Measurements from ENCODE around the gene NPL. TPM values are rescaled to one million over a fixed set of nuclear protein-coding genes. Genes with fewer than 3 reads are reported as not detected.
A peak's percentile ranks its signal among the peaks of the same experiment; 100 is the strongest.

NPL gene
- total RNA-seq, 4 donors from 2014 or later, result 4.6 to 7.2 (median 6.6) TPM

DNA sequence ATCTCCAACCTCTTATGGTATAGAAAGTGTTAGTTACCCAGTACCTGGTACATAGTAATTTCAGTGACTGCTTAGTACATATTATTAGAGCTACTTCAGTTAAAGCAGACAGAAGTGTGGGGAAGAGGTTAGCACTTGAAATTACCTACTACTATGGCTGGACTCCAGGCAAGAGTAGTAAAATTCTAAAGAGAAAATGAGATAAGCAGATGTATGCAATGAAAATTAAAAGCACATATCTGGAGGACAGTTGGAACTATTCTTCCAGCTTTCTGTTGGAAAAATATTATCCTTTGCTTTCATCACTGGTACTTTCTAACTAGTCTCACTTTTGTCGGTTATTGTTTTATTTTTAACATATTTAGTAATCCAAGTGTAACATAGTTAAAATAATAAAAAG is 73.3 kb downstream of the NPL start:
- H3K9me3 ChIP-seq, result no peaks in the 10 kb centered on the region
- no peaks in the 10 kb centered on the region for H3K4me1 ChIP-seq
- no peak for DNase-seq (ENCODE audit: extremely low spot score)
- TF ChIP-seq, protein P1, sequence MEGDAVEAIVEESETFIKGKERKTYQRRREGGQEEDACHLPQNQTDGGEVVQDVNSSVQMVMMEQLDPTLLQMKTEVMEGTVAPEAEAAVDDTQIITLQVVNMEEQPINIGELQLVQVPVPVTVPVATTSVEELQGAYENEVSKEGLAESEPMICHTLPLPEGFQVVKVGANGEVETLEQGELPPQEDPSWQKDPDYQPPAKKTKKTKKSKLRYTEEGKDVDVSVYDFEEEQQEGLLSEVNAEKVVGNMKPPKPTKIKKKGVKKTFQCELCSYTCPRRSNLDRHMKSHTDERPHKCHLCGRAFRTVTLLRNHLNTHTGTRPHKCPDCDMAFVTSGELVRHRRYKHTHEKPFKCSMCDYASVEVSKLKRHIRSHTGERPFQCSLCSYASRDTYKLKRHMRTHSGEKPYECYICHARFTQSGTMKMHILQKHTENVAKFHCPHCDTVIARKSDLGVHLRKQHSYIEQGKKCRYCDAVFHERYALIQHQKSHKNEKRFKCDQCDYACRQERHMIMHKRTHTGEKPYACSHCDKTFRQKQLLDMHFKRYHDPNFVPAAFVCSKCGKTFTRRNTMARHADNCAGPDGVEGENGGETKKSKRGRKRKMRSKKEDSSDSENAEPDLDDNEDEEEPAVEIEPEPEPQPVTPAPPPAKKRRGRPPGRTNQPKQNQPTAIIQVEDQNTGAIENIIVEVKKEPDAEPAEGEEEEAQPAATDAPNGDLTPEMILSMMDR (IDR thresholded peaks at IDR 0.05), result no peak
- TF ChIP-seq POLR2AphosphoS5 (IDR thresholded peaks at IDR 0.05), result no peak
- no peak for TF ChIP-seq EP300 (IDR thresholded peaks at IDR 0.05)
- no peak for TF ChIP-seq POLR2A (IDR thresholded peaks at IDR 0.05; ENCODE audit: low read depth)
- H3K27me3 ChIP-seq, result no peaks in the 10 kb centered on the region
- intact Hi-C loops (cut with DNase I), result no loop called here
- peaks cover 73 to 100% (median 96%) of the 10 kb centered on the region in 4 donors for H3K36me3 ChIP-seq
- H3K4me3 ChIP-seq, result no peak overlapping the region
- H3K27ac ChIP-seq (replicated peaks in 1 of 4), result no peak overlapping the region
- WGBS, result 96% methylated on average over 1 of the region's 1 CpG

DNA sequence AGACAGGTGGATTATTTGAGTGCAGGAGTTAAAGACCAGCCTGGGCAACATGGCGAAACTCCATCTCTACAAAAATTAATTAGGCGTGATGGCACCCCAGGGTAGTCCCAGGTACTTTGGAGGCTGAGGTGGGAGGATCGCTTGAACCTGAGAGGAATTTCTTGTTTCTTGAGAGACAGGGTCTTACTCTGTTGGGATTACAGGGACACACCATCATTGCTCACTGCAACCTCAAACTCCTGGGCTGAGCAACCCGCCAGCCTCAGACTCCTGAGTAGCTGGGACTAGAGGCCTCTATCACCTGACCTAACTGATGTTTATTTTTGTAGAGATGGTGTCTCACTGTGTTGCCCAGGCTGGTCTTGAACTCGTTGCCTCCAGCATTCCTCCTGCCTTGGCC is 74.4 kb downstream of the NPL start:
- Histone ChIP-seq H3K27ac (replicated peaks in 1 of 4) (no peak overlapping the region), H3K36me3 (peaks cover 73 to 100% (median 97%) of the 10 kb centered on the region in 4 donors), H3K4me3 (no peak overlapping the region), H3K27me3 (no peaks in the 10 kb centered on the region), H3K9me3 (no peaks in the 10 kb centered on the region), H3K4me1 (no peaks in the 10 kb centered on the region)
- TF ChIP-seq POLR2AphosphoS5 (IDR thresholded peaks at IDR 0.05) (no peak), EP300 (IDR thresholded peaks at IDR 0.05) (no peak), POLR2A (IDR thresholded peaks at IDR 0.05; ENCODE audit: low read depth) (no peak)
- TF ChIP-seq, protein P1 (IDR thresholded peaks at IDR 0.05), result no peak
- 92% methylated on average over 5 of the region's 5 CpGs for WGBS
- intact Hi-C loops (cut with DNase I), result no loop called here
- DNase-seq (ENCODE audit: extremely low spot score), result no peak

DNA sequence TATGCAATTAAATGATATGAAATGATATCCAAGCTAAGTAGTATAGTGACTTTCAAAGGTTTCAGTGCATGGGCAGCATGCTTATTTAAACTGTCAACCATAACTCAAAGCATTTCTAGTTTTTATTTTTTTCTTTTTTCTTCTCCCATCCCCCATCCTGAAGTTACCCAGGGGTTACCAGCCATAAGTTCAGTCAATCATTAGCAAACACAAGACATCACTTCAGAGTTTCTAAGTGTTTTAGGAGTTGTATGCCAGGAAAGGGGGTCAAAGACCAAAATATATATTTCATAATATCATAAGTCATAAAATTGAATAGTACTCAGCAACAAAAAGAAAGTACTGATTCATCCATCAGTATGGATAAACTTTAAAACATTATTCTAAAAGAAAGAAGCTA is 78.3 kb downstream of the NPL start:
- Histone ChIP-seq H3K27me3 (no peaks in the 10 kb centered on the region), H3K4me1 (no peaks in the 10 kb centered on the region), H3K9me3 (no peaks in the 10 kb centered on the region), H3K4me3 (no peak overlapping the region), H3K36me3 (peaks cover 72 to 100% (median 98%) of the 10 kb centered on the region in 4 donors), H3K27ac (replicated peaks in 1 of 4) (no peak overlapping the region)
- intact Hi-C loops (cut with DNase I), result no loop called here
- no peak for TF ChIP-seq POLR2AphosphoS5 (IDR thresholded peaks at IDR 0.05)
- DNase-seq (ENCODE audit: extremely low spot score), result no peak

DNA sequence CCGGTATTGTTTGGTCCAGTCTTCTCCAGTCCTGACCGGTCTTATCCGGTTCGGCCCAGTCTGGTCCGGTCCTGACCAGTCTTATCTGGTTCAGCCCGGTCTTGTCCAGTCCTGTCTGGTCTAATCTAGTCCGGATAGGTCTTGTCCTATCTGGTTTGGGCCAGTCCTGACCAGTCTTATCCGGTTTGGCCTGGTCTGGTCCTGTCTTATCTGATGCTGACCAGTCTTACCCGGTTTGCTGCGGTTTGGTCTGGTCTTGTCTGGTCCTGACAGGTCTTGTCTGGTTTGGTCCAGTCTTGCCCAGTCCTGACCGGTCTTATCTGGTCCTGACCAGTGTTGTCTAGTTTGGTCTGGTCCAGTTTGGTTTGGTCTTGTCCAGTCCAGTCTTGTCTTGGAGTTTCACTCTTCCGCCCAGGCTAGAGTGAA is 79.7 kb downstream of the NPL start:
- Histone ChIP-seq H3K4me1 (no peaks in the 10 kb centered on the region), H3K9me3 (no peaks in the 10 kb centered on the region), H3K4me3 (no peak overlapping the region), H3K27me3 (no peaks in the 10 kb centered on the region), H3K36me3 (peaks cover 78 to 100% (median 98%) of the 10 kb centered on the region in 4 donors), H3K27ac (replicated peaks in 1 of 4) (no peak overlapping the region)
- TF ChIP-seq POLR2A (IDR thresholded peaks at IDR 0.05; ENCODE audit: low read depth), result no peak
- TF ChIP-seq EP300 (IDR thresholded peaks at IDR 0.05), result no peak
- TF ChIP-seq POLR2AphosphoS5 (IDR thresholded peaks at IDR 0.05), result peak in 1 of 2 donors; percentile 38
- DNase-seq (ENCODE audit: extremely low spot score), result no peak
- intact Hi-C loops (cut with DNase I), result no loop called here
- 93% methylated on average over 12 of the region's 12 CpGs for WGBS

DNA sequence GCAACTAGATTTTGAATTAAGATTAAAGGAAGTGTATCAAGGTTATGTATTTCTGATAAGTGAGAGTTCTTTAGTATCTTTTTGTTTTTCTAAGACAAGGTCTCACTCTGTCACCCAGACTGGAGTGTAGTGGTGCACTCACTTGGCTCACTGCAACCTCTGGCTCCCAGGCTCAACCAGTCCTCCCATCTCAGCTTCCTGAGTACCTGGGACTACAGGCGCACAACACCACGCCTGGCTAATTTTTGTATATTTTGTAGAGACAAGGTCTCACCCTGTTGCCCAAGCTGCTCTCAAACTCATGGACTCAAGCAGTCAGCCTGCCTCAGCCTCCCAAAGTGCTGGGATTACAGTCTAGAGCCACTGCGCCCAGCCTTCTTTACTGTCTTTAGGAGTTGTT is 83.3 kb downstream of the NPL start:
- intact Hi-C loops (cut with DNase I), result no loop called here
- TF ChIP-seq POLR2A (IDR thresholded peaks at IDR 0.05; ENCODE audit: low read depth) (no peak), EP300 (IDR thresholded peaks at IDR 0.05) (no peak), POLR2AphosphoS5 (IDR thresholded peaks at IDR 0.05) (no peak)
- TF ChIP-seq, protein P1 (IDR thresholded peaks at IDR 0.05), result no peak
- 100% methylated on average over 3 of the region's 3 CpGs for WGBS
- no peaks in the 10 kb centered on the region for H3K9me3 ChIP-seq
- DNase-seq (ENCODE audit: extremely low spot score), result no peak
- H3K36me3 ChIP-seq, result peaks cover 82 to 100% (median 99%) of the 10 kb centered on the region in 4 donors
- H3K27me3 ChIP-seq, result no peaks in the 10 kb centered on the region
- H3K27ac ChIP-seq (replicated peaks in 1 of 4), result no peak overlapping the region
- no peaks in the 10 kb centered on the region for H3K4me1 ChIP-seq
- H3K4me3 ChIP-seq, result no peak overlapping the region

DNA sequence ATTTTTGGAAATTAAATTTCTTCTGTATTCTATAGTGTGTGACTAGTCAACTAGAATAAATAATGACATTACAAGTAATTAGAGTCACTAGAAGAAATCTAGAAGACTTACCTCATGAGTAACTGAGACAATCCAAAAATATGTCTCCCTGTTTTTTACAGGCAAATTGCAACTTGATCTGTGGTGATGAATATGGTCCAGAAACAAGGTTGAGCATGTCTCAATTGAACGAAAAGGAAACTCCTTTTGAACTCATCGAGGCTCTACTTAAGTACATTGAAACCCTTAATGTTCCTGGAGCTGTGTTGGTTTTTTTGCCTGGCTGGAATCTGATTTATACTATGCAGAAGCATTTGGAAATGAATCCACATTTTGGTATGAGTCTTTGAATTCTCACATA is 86.3 kb downstream of the NPL start:
- Histone ChIP-seq H3K4me3 (no peak overlapping the region), H3K9me3 (no peaks in the 10 kb centered on the region), H3K36me3 (peaks cover 91 to 100% (median 98%) of the 10 kb centered on the region in 4 donors), H3K27me3 (no peaks in the 10 kb centered on the region), H3K27ac (replicated peaks in 1 of 4) (no peak overlapping the region), H3K4me1 (no peaks in the 10 kb centered on the region)
- no peak for DNase-seq (ENCODE audit: extremely low spot score)
- WGBS, result 81% methylated on average over 2 of the region's 2 CpGs
- intact Hi-C loops (cut with DNase I), result no loop called here
- TF ChIP-seq, protein P1 (IDR thresholded peaks at IDR 0.05), result no peak
- no peak for TF ChIP-seq EP300 (IDR thresholded peaks at IDR 0.05)
- no peak for TF ChIP-seq POLR2A (IDR thresholded peaks at IDR 0.05; ENCODE audit: low read depth)
- no peak for TF ChIP-seq POLR2AphosphoS5 (IDR thresholded peaks at IDR 0.05)
